Measurements from ENCODE around the gene SNX33. TPM values are rescaled to one million over a fixed set of nuclear protein-coding genes. Genes with fewer than 3 reads are reported as not detected.
A peak's percentile ranks its signal among the peaks of the same experiment; 100 is the strongest.

Gene SNX33
- total and polyA plus RNA-seq, 2 experiments from 2014 or later: 6.2 to 21.2 TPM

DNA sequence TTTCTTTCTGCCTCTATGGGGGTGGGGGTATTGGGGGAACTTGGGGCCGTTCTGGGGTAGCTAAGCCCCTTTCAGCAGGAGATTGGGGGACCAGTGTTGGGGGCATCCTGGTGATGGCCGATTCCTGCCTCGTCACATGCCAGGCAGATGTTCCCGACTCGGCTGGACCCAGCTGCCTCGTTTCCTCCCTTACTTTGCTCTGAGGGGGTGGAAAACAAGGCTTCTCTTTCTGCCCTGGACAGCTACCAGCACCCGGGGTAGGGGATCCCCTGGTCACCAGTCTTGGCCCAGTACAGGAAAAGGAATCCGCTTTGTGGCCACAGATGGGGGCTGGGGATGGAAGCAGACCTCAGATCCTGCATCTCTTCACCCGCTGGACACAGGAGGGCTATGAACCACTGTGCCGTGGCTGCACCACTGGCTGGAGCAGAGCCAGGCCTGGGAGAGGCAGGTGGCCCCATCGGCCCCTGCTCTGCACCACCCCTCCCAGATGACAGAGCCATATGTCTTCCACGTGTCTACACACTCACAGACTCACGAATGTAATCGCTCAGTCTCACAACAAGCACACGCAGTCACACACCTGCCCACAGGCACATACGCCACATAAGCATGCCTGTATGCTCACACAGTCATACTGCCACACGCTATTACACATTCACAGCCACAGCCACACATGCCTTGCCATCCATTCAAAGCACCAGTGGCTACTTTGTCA is 12.4 kb downstream of the SNX33 start:
- Mint-ChIP-seq H3K36me3 (ENCODE audit: low read depth) (peaks cover 13% of the 10 kb centered on the region; the same call in 2 of the 3 replicates), H3K4me3 (no peak overlapping the region), H3K4me1 (peaks cover 16% of the 10 kb centered on the region), H3K9me3 (no peaks in the 10 kb centered on the region; the same call in 2 of the 3 replicates), H3K27me3 (ENCODE audit: insufficient read depth, low read depth, poor library complexity) (peaks cover 8% of the 10 kb centered on the region), H3K27ac (no peak overlapping the region)
- Histone ChIP-seq H3K27me3 (ENCODE audit: insufficient read depth) (no peaks in the 10 kb centered on the region), H2AFZ (no peak overlapping the region), H3K27ac (ENCODE audit: low read depth) (no peak overlapping the region), H3K36me3 (ENCODE audit: insufficient read depth) (no peaks in the 10 kb centered on the region), H3K4me3 (no peak overlapping the region), H3K9me2 (ENCODE audit: insufficient read depth) (no peaks in the 10 kb centered on the region), H3K4me1 (ENCODE audit: insufficient read depth) (no peaks in the 10 kb centered on the region; the same call in 1 of the 2 replicates), H3K4me2 (no peak overlapping the region), H4K20me1 (replicated peaks; ENCODE audit: insufficient read depth) (peaks cover 10% of the 10 kb centered on the region), H3K79me2 (replicated peaks; ENCODE audit: insufficient read depth) (peaks cover 16% of the 10 kb centered on the region), H3F3A (replicated peaks; ENCODE audit: low read depth) (0 out of 2 replicates have a peak, but pooled peaks cover 2% of the 10 kb centered on the region)
- TF ChIP-seq, protein P1, sequence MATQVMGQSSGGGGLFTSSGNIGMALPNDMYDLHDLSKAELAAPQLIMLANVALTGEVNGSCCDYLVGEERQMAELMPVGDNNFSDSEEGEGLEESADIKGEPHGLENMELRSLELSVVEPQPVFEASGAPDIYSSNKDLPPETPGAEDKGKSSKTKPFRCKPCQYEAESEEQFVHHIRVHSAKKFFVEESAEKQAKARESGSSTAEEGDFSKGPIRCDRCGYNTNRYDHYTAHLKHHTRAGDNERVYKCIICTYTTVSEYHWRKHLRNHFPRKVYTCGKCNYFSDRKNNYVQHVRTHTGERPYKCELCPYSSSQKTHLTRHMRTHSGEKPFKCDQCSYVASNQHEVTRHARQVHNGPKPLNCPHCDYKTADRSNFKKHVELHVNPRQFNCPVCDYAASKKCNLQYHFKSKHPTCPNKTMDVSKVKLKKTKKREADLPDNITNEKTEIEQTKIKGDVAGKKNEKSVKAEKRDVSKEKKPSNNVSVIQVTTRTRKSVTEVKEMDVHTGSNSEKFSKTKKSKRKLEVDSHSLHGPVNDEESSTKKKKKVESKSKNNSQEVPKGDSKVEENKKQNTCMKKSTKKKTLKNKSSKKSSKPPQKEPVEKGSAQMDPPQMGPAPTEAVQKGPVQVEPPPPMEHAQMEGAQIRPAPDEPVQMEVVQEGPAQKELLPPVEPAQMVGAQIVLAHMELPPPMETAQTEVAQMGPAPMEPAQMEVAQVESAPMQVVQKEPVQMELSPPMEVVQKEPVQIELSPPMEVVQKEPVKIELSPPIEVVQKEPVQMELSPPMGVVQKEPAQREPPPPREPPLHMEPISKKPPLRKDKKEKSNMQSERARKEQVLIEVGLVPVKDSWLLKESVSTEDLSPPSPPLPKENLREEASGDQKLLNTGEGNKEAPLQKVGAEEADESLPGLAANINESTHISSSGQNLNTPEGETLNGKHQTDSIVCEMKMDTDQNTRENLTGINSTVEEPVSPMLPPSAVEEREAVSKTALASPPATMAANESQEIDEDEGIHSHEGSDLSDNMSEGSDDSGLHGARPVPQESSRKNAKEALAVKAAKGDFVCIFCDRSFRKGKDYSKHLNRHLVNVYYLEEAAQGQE (IDR thresholded peaks at IDR 0.05; ENCODE audit: unreplicated experiment): no peak
- TF ChIP-seq EZH2phosphoT487 (IDR thresholded peaks at IDR 0.05; ENCODE audit: unreplicated experiment): no peak
- TF ChIP-seq, protein P2, sequence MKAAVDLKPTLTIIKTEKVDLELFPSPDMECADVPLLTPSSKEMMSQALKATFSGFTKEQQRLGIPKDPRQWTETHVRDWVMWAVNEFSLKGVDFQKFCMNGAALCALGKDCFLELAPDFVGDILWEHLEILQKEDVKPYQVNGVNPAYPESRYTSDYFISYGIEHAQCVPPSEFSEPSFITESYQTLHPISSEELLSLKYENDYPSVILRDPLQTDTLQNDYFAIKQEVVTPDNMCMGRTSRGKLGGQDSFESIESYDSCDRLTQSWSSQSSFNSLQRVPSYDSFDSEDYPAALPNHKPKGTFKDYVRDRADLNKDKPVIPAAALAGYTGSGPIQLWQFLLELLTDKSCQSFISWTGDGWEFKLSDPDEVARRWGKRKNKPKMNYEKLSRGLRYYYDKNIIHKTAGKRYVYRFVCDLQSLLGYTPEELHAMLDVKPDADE (IDR thresholded peaks at IDR 0.05): no peak
- TF ChIP-seq STAT1 (IDR thresholded peaks at IDR 0.05; ENCODE audit: unreplicated experiment): no peak
- TF ChIP-seq JUNB (IDR thresholded peaks at IDR 0.05; ENCODE audit: unreplicated experiment): no peak
- TF ChIP-seq POLR2AphosphoS5 (IDR thresholded peaks at IDR 0.05; ENCODE audit: low read depth): no peak
- no peak for TF ChIP-seq EZH2 (IDR thresholded peaks at IDR 0.05; ENCODE audit: low read depth, unreplicated experiment)
- ATAC-seq (no peak), DNase-seq (ENCODE audit: low spot score) (no peak)

DNA sequence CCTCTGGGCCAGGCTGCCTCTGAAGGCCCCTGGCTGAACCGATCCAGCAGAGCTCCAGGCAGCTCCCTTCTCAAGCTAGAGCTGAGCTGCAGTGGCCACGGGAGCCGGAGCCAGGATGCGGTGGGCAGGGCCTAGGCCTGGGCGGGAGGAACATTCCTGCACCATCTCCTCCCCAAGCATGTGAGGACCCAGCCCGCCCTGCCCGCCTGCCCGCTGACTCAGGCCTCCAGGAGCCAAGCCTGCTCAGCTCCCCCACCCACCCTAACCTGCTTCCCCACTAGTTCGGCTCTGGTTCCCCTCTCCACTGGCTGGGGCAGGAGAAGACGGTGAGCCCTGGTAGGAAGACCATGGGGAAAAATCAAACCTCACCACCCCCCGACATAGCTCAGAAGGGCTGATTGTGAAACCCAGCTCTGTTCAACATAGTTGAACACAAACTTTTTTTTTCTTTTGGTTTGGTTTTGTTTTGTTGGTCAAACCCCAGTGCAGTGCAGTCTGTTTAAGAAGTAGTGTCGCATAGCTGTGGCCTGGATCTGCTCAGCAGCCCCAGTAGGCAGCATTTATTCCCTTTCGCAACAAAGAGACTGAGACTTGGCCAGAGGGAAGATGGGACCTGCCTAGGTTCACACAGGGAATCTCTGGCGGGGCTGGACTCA is 13.5 kb downstream of the SNX33 start:
- Histone ChIP-seq H3F3A (replicated peaks; ENCODE audit: low read depth) (no peaks in the 10 kb centered on the region), H3K4me2 (no peak overlapping the region), H3K9me2 (ENCODE audit: insufficient read depth) (no peaks in the 10 kb centered on the region), H3K4me1 (ENCODE audit: insufficient read depth) (no peaks in the 10 kb centered on the region; the same call in 1 of the 2 replicates), H3K27me3 (ENCODE audit: insufficient read depth) (no peaks in the 10 kb centered on the region), H3K79me2 (replicated peaks; ENCODE audit: insufficient read depth) (peaks cover 4% of the 10 kb centered on the region), H2AFZ (no peak overlapping the region), H3K36me3 (ENCODE audit: insufficient read depth) (no peaks in the 10 kb centered on the region), H3K27ac (ENCODE audit: low read depth) (no peak overlapping the region), H3K4me3 (no peak overlapping the region), H4K20me1 (replicated peaks; ENCODE audit: insufficient read depth) (peaks cover 10% of the 10 kb centered on the region)
- Mint-ChIP-seq H3K4me1 (peaks cover 12% of the 10 kb centered on the region), H3K27me3 (ENCODE audit: insufficient read depth, low read depth, poor library complexity) (peaks cover 5% of the 10 kb centered on the region), H3K36me3 (ENCODE audit: low read depth) (peaks cover 8% of the 10 kb centered on the region; the same call in 2 of the 3 replicates), H3K4me3 (no peak overlapping the region), H3K27ac (peak overlapping the region; percentile 59; the same call in 1 of the 2 replicates), H3K9me3 (no peaks in the 10 kb centered on the region; the same call in 2 of the 3 replicates)
- no peak for TF ChIP-seq NANOG (IDR thresholded peaks at IDR 0.05; ENCODE audit: borderline replicate concordance)
- no peak for TF ChIP-seq EZH2phosphoT487 (IDR thresholded peaks at IDR 0.05; ENCODE audit: unreplicated experiment)
- TF ChIP-seq POLR2AphosphoS5 (IDR thresholded peaks at IDR 0.05; ENCODE audit: low read depth): no peak
- TF ChIP-seq, protein P1 (IDR thresholded peaks at IDR 0.05; ENCODE audit: unreplicated experiment): no peak
- TF ChIP-seq STAT1 (IDR thresholded peaks at IDR 0.05; ENCODE audit: unreplicated experiment): no peak
- ATAC-seq (peak; percentile 87), DNase-seq (ENCODE audit: low spot score) (peak; percentile 59)
